CD4-positive, alpha-beta T cell (primary cell): Measurements from ENCODE around the gene XRCC4. TPM values are rescaled to one million over a fixed set of nuclear protein-coding genes. Genes with fewer than 3 reads are reported as not detected.

Source experiments
- ATAC-seq: fragments of 200-7000 bp; cut with Tn5 transposase; one replicate; pipeline ENCODE4 v1.10.0; 2022; ENCODE audit warnings: mild to moderate bottlenecking; ENCODE audit not compliant: poor library complexity
- CTCF ChIA-PET: fragments of 350-600 bp; sonication (Branson Sonifier 250); formaldehyde crosslinking; loops from one replicate; lab custom pipeline; 2021; ENCODE audit warnings: antibody characterized with exemption, inconsistent platforms; lab: Charles Lee
- POLR2A ChIA-PET: fragments of 350-600 bp; sonication (Branson Sonifier 250); formaldehyde crosslinking; loops from one replicate; lab custom pipeline; 2021; ENCODE audit warnings: antibody characterized with exemption, inconsistent platforms; lab: Charles Lee
- DNase-seq, 14 experiments: peaks; one replicate each; pipeline ENCODE4 v3.0.0-alpha.2; 2013 to 2020; ENCODE audit warnings: mixed read lengths in 2 of 14
- H3K27ac ChIP-seq, 2 donors: one replicate each; pipeline versions ENCODE4 v1.5.1 to v1.7.0; 2013; ENCODE audit warnings: low read length in 2 of 2, low read depth in 1 of 2, mild to moderate bottlenecking in 1 of 2
- H3K27me3 ChIP-seq, 2 experiments: 1 replicate in 1 of 2; 2 replicates in 1 of 2; pipeline versions ENCODE4 v1.6.1 to v1.7.0; 2013; ENCODE audit warnings: low read length in 2 of 2, control low read depth in 1 of 2, mild to moderate bottlenecking in 1 of 2, moderate library complexity in 1 of 2; ENCODE audit not compliant: insufficient read depth in 2 of 2, control insufficient read depth in 1 of 2
- H3K36me3 ChIP-seq: one replicate; pipeline ENCODE4 v1.6.1; 2013; ENCODE audit warnings: low read length, control low read depth; ENCODE audit not compliant: insufficient read depth
- H3K4me1 ChIP-seq: one replicate; pipeline ENCODE4 v1.6.1; 2013; ENCODE audit warnings: low read length, control low read depth; ENCODE audit not compliant: insufficient read depth
- H3K4me3 ChIP-seq: one replicate; pipeline ENCODE4 v1.5.1; 2013; ENCODE audit warnings: mild to moderate bottlenecking, low read length, moderate library complexity
- H3K9me3 ChIP-seq, 2 experiments: 1 replicate in 1 of 2; 2 replicates in 1 of 2; pipeline versions ENCODE4 v1.6.1 to v1.7.0; 2013; ENCODE audit warnings: low read length in 2 of 2, mild to moderate bottlenecking in 2 of 2, control low read depth in 1 of 2, moderate library complexity in 1 of 2; ENCODE audit not compliant: control insufficient read depth in 1 of 2, insufficient read depth in 1 of 2
- H3K27ac Mint-ChIP-seq: one replicate; pipeline ENCODE4 v1.8.0; 2020; ENCODE audit warnings: mixed read lengths
- H3K27me3 Mint-ChIP-seq: one replicate; pipeline ENCODE4 v1.8.0; 2021; ENCODE audit warnings: mixed read lengths
- H3K36me3 Mint-ChIP-seq: one replicate; pipeline ENCODE4 v1.8.0; 2021; ENCODE audit warnings: low read depth, mixed read lengths
- H3K4me1 Mint-ChIP-seq: one replicate; pipeline ENCODE4 v1.8.0; 2021; ENCODE audit warnings: low read depth, mixed read lengths
- H3K4me3 Mint-ChIP-seq: one replicate; pipeline ENCODE4 v1.8.0; 2020; ENCODE audit warnings: mild to moderate bottlenecking, mixed read lengths
- H3K9me3 Mint-ChIP-seq: one replicate; pipeline ENCODE4 v1.8.0; 2020; ENCODE audit warnings: mixed read lengths
- intact Hi-C, 2 experiments: fragments of 100-400 bp; cut with DNase I in 1 of 2; cut with micrococcal nuclease in 1 of 2; formaldehyde crosslinking; loops; one replicate each; pipeline versions ENCODE4 v1.15.1 to v1.9.0; 2023 to 2025; cut with DNase I, micrococcal nuclease
- total RNA-seq, 174 experiments: library from RNA in 2 of 174; stranded (reverse) in 2 of 174; gene quantifications; one replicate each; pipeline ENCODE4 v1.2.3 and lab custom pipeline; 2021 to 2026
- TF ChIP-seq, protein P1 (sequence below): fragments of 200-600 bp; IDR thresholded peaks from one replicate; pipeline ENCODE4 v1.8.0; 2022; ENCODE audit warnings: antibody characterized with exemption, mild to moderate bottlenecking

The XRCC4 gene
- total RNA-seq, 2 experiments from 2014 or later: 1.8 TPM

DNA sequence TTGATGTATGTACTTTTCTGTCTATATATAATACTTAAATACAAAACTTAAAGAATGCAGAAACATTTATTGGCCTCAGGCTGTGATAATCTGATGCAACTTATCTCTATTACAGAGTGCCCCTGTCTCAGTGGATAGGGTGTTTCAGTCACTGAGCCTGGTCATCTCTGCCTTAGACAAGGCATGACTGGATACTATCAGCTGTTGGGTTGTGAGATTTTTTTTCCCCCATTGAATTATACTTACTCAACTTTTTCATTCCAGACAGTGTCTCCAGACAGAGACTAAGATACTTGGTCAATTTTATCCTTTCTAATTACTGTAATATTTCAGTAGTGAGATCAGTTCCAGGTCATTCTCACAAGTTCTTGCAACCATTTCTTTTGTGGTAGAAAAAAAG is 26.7 kb downstream of the XRCC4 start:
- Mint-ChIP-seq H3K4me1 (no peaks in the 10 kb centered on the region), H3K36me3 (peaks cover 5% of the 10 kb centered on the region), H3K27ac (no peak overlapping the region), H3K9me3 (no peaks in the 10 kb centered on the region), H3K27me3 (no peaks in the 10 kb centered on the region), H3K4me3 (no peak overlapping the region)
- ATAC-seq (no peak), DNase-seq (no peak)
- CTCF ChIA-PET: no interaction called here
- TF ChIP-seq, protein P1, sequence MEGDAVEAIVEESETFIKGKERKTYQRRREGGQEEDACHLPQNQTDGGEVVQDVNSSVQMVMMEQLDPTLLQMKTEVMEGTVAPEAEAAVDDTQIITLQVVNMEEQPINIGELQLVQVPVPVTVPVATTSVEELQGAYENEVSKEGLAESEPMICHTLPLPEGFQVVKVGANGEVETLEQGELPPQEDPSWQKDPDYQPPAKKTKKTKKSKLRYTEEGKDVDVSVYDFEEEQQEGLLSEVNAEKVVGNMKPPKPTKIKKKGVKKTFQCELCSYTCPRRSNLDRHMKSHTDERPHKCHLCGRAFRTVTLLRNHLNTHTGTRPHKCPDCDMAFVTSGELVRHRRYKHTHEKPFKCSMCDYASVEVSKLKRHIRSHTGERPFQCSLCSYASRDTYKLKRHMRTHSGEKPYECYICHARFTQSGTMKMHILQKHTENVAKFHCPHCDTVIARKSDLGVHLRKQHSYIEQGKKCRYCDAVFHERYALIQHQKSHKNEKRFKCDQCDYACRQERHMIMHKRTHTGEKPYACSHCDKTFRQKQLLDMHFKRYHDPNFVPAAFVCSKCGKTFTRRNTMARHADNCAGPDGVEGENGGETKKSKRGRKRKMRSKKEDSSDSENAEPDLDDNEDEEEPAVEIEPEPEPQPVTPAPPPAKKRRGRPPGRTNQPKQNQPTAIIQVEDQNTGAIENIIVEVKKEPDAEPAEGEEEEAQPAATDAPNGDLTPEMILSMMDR: no peak
- no peaks in the 10 kb centered on the region for H3K9me3 ChIP-seq
- POLR2A ChIA-PET: no interaction called here
- intact Hi-C loops: no loop called here
- H3K36me3 ChIP-seq: no peaks in the 10 kb centered on the region
- H3K27me3 ChIP-seq: no peaks in the 10 kb centered on the region
- no peak overlapping the region for H3K4me3 ChIP-seq
- no peak overlapping the region for H3K27ac ChIP-seq
- no peaks in the 10 kb centered on the region for H3K4me1 ChIP-seq

DNA sequence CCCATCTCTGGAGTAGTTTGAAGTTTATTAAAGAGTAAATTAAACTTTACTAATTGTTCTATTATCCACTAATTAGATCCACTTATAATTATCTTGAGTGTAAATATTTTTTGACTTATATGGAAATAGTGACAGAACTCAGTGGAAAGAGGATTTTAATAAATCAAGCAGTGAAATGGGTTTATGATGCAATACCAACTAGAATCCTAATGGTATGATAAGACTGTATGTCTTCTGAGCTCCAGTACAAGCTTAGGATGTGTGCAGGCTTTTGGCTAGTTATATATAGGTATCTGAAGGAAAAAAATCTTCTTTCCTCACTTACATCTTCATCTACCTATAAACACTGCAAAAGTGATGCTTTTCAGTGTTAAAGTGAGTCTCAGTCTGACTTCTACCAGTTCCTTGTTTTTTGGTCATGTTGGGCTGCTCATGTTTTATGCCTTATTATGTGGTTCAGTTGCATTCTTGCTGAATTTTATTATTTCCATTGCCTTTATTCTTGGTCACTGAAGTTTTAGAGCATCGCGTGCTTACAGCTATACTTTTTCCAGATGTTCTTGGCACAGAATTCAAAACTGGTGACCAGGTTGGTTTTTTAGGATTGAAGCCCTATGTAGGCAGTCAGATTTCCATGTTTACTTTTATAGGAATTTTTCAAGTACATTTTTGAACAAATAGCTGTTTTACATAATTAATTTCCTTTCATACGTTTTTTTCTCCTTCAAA is 30.5 kb downstream of the XRCC4 start:
- DNase-seq (no peak), ATAC-seq (no peak)
- no peaks in the 10 kb centered on the region for H3K9me3 ChIP-seq
- TF ChIP-seq, protein P1: no peak
- no peaks in the 10 kb centered on the region for H3K4me1 ChIP-seq
- H3K27me3 Mint-ChIP-seq: no peaks in the 10 kb centered on the region
- no peaks in the 10 kb centered on the region for H3K9me3 Mint-ChIP-seq
- no peaks in the 10 kb centered on the region for H3K36me3 ChIP-seq
- intact Hi-C loops: no loop called here
- H3K4me3 Mint-ChIP-seq: no peak overlapping the region
- no peak overlapping the region for H3K4me3 ChIP-seq
- H3K36me3 Mint-ChIP-seq: peaks cover 27% of the 10 kb centered on the region
- no peak overlapping the region for H3K27ac Mint-ChIP-seq
- no peak overlapping the region for H3K27ac ChIP-seq
- no peaks in the 10 kb centered on the region for H3K27me3 ChIP-seq
- no peaks in the 10 kb centered on the region for H3K4me1 Mint-ChIP-seq
- ChIA-PET CTCF (no interaction called here), POLR2A (no interaction called here)

DNA sequence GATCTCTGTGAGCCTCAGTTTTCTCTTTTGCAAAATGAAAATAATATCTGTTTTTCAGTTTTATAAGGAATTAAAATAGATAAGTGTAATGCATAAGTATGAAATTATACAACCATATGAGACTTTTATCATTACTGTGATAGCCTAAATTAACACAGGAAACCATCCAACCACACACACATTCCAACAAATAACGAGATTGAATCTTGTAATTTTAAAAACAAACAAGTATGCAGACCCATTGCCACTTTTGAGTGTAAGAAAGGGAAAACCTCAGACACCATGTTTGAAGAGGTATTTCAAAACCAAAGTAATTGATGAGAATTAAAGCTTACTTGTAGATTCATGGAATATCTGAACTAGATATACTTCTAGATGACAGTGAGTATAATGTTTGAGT is 32.0 kb downstream of the XRCC4 start:
- no peak for DNase-seq
- CTCF ChIA-PET: interaction anchor here (0.6 kb wide), 1 partner anchor 9 kb away, joined by 4 read pairs; no protein-coding TSS in a partner anchor
- TF ChIP-seq, protein P1: no peak

More for the DNA sequence above, 32.0 kb downstream of the XRCC4 start:
- Mint-ChIP-seq H3K36me3 (peaks cover 40% of the 10 kb centered on the region), H3K4me1 (no peaks in the 10 kb centered on the region), H3K9me3 (no peaks in the 10 kb centered on the region), H3K27me3 (no peaks in the 10 kb centered on the region), H3K27ac (no peak overlapping the region), H3K4me3 (no peak overlapping the region)
- intact Hi-C loops: no loop called here
- POLR2A ChIA-PET: no interaction called here
- H3K9me3 ChIP-seq: peaks cover 0 to 10% of the 10 kb centered on the region in 2 experiments
- H3K27me3 ChIP-seq: no peaks in the 10 kb centered on the region
- no peak overlapping the region for H3K27ac ChIP-seq
- H3K4me3 ChIP-seq: no peak overlapping the region
- no peaks in the 10 kb centered on the region for H3K4me1 ChIP-seq
- no peaks in the 10 kb centered on the region for H3K36me3 ChIP-seq
- ATAC-seq: no peak
